PC-3 (cell line): Measurements from ENCODE around the gene PLPPR2. TPM values are rescaled to one million over a fixed set of nuclear protein-coding genes. Genes with fewer than 3 reads are reported as not detected.
A peak's percentile ranks its signal among the peaks of the same experiment; 100 is the strongest.

Source experiments
- ATAC-seq: fragments of 200-7000 bp; cut with Tn5 transposase; 2 replicates; pipeline ENCODE4 v1.9.1; 2020; ENCODE audit warnings: mild to moderate bottlenecking, moderate library complexity
- BruUV-seq: library from RNA; stranded (reverse); fragments of 400-500 nt; replicated peaks from 2 replicates; lab custom pipeline; 2021; lab: Mats Ljungman, UMichigan
- CTCF ChIA-PET: fragments of 300-600 bp; sonication (Branson Sonifier 250); formaldehyde crosslinking; loops from one replicate; lab custom pipeline; 2022; ENCODE audit warnings: antibody characterized with exemption; lab: Charles Lee
- POLR2A ChIA-PET: fragments of 300-600 bp; sonication (Branson Sonifier 250); formaldehyde crosslinking; loops from one replicate; lab custom pipeline; 2022; ENCODE audit warnings: antibody characterized with exemption; ENCODE audit not compliant: unreplicated experiment; lab: Charles Lee
- DNase-seq: peaks from one replicate; pipeline ENCODE4 v3.0.0-alpha.2; 2015
- H2AFZ ChIP-seq: fragments of 300-600 bp; sonication (generic); 2 replicates; pipeline ENCODE4 v1.6.0; 2016; ENCODE audit warnings: antibody characterized with exemption, low read length
- H3F3A ChIP-seq: fragments of 300-600 bp; sonication (generic); one replicate; pipeline ENCODE4 v1.6.0; 2017; ENCODE audit warnings: antibody characterized with exemption, low read length, control low read depth, mild to moderate bottlenecking; ENCODE audit not compliant: unreplicated experiment
- H3K27ac ChIP-seq: fragments of 300-600 bp; sonication (generic); 2 replicates; pipeline ENCODE4 v1.5.1; 2016; ENCODE audit warnings: mild to moderate bottlenecking, low read length
- H3K27me3 ChIP-seq: fragments of 300-600 bp; sonication (generic); 2 replicates; pipeline ENCODE4 v1.6.1; 2016; ENCODE audit warnings: low read length, mixed read lengths
- H3K36me3 ChIP-seq: fragments of 300-600 bp; sonication (generic); 2 replicates; pipeline ENCODE4 v1.6.1; 2016; ENCODE audit warnings: low read depth, mixed run types, low read length, mixed read lengths
- H3K4me1 ChIP-seq: fragments of 300-600 bp; sonication (generic); 2 replicates; pipeline ENCODE4 v1.5.1; 2016; ENCODE audit warnings: low read length; ENCODE audit not compliant: insufficient read depth
- H3K4me2 ChIP-seq: fragments of 300-600 bp; sonication (generic); 2 replicates; pipeline ENCODE4 v1.6.0; 2016; ENCODE audit warnings: low read length
- H3K4me3 ChIP-seq: fragments of 300-600 bp; sonication (generic); 2 replicates; pipeline ENCODE4 v1.5.1; 2016; ENCODE audit warnings: mild to moderate bottlenecking, low read length, mixed read lengths
- H3K79me2 ChIP-seq: fragments of 300-600 bp; sonication (generic); 2 replicates; pipeline ENCODE4 v1.6.1; 2017; ENCODE audit warnings: low read length, mixed read lengths
- H3K9ac ChIP-seq: fragments of 300-600 bp; sonication (generic); 2 replicates; pipeline ENCODE4 v1.6.0; 2016; ENCODE audit warnings: mild to moderate bottlenecking, low read length
- H3K9me2 ChIP-seq: fragments of 300-600 bp; sonication (generic); replicated peaks from 2 replicates; pipeline ENCODE4 v1.6.1; 2016; ENCODE audit warnings: mixed run types, low read length, mixed read lengths
- H3K9me3 ChIP-seq: fragments of 300-600 bp; sonication (generic); 2 replicates; pipeline ENCODE4 v1.6.1; 2016; ENCODE audit warnings: low read length, mixed read lengths
- H4K20me1 ChIP-seq: fragments of 300-600 bp; sonication (generic); 2 replicates; pipeline ENCODE4 v1.6.1; 2016; ENCODE audit warnings: low read length, mixed read lengths
- CTCF ChIP-seq: fragments of 300-600 bp; sonication (generic); conservative IDR thresholded peaks from 2 replicates; pipeline ENCODE4 v1.5.1; 2017; ENCODE audit warnings: antibody characterized with exemption, low read depth, mild to moderate bottlenecking, low read length
- EZH2 ChIP-seq: fragments of 300-600 bp; sonication (generic); IDR thresholded peaks from one replicate; pipeline ENCODE4 v1.6.1; 2017; ENCODE audit warnings: antibody characterized with exemption, mild to moderate bottlenecking, low read length; ENCODE audit not compliant: unreplicated experiment
- EZH2phosphoT487 ChIP-seq: fragments of 300-600 bp; sonication (generic); IDR thresholded peaks from 2 replicates; pipeline ENCODE4 v1.6.1; 2018; ENCODE audit warnings: mild to moderate bottlenecking, antibody characterized with exemption, low read length, borderline replicate concordance
- intact Hi-C: fragments of 100-400 bp; cut with micrococcal nuclease; formaldehyde crosslinking; loops from 2 replicates; pipeline ENCODE4 v1.9.0; 2023
- total RNA-seq: library from RNA; depleted of rRNA; stranded (reverse); fragments of >200 nt; gene quantifications from 2 replicates; pipeline ENCODE4 v1.2.3, GENCODE V29; 2014

PLPPR2 gene
- total RNA-seq, 1 experiment from 2014 or later, result 38.0 TPM

GRCh38 chr19:11342429-11342828 lies 12.8 kb upstream of the PLPPR2 start:
- no peaks in the 10 kb centered on the region for H3F3A ChIP-seq
- H3K27ac ChIP-seq, result no peak overlapping the region
- POLR2A ChIA-PET, result no interaction called here

GRCh38 chr19:11345122-11345803 lies 10.0 kb upstream of the PLPPR2 start:
- Histone ChIP-seq H3K9ac (peak overlapping the region; percentile 87), H4K20me1 (no peaks in the 10 kb centered on the region), H3K4me1 (peaks cover 36% of the 10 kb centered on the region), H3K4me3 (peak overlapping the region; percentile 80), H3K4me2 (peak overlapping the region; percentile 84), H3K9me2 (no peaks in the 10 kb centered on the region), H3F3A (no peaks in the 10 kb centered on the region), H3K27ac (peak overlapping the region; percentile 72), H3K9me3 (no peaks in the 10 kb centered on the region), H3K36me3 (peaks cover 7% of the 10 kb centered on the region), H3K79me2 (peaks cover 23% of the 10 kb centered on the region), H2AFZ (peak overlapping the region; percentile 86), H3K27me3 (no peaks in the 10 kb centered on the region)
- no TSS peak for BruUV-seq
- CTCF ChIA-PET, result interaction anchor here (0.7 to 1.9 kb wide), 5 partner anchors 32 to 51 kb away, joined by 3 to 9 read pairs (median 7); no protein-coding TSS in a partner anchor
- intact Hi-C loops, result no loop called here
- POLR2A ChIA-PET, result interaction anchor here (0.5 to 0.9 kb wide), 2 partner anchors 36 to 160 kb away, joined by 5 to 9 read pairs; partner anchors contain the start of gene ZNF653
- TF ChIP-seq EZH2 (no peak), EZH2phosphoT487 (no peak), CTCF (no peak)
- 0 out of 2 replicates have a peak, but pooled peaks have one; percentile 2 for ATAC-seq
- peak; percentile 63 for DNase-seq

More at GRCh38 chr19:11342429-11342828, 12.8 kb upstream of the PLPPR2 start:
- H3K27me3 ChIP-seq, result no peaks in the 10 kb centered on the region
- no peak overlapping the region for H3K4me3 ChIP-seq
- intact Hi-C loops, result no loop called here
- no peaks in the 10 kb centered on the region for H3K9me3 ChIP-seq
- H3K4me2 ChIP-seq, result no peak overlapping the region
- CTCF ChIA-PET, result no interaction called here
- H3K79me2 ChIP-seq, result peaks cover 39% of the 10 kb centered on the region
- DNase-seq (no peak), ATAC-seq (no peak)
- H3K9me2 ChIP-seq, result no peaks in the 10 kb centered on the region
- no peak for TF ChIP-seq CTCF
- TF ChIP-seq EZH2, result no peak
- no peak for TF ChIP-seq EZH2phosphoT487
- peaks cover 7% of the 10 kb centered on the region for H3K36me3 ChIP-seq
- H4K20me1 ChIP-seq, result no peaks in the 10 kb centered on the region
- H3K4me1 ChIP-seq, result peaks cover 45% of the 10 kb centered on the region
- no peak overlapping the region for H3K9ac ChIP-seq
- no TSS peak for BruUV-seq
- no peak overlapping the region for H2AFZ ChIP-seq
